NCI-H510A (cell line): Measurements from ENCODE around the gene PPM1L.

ENCODE experiments used
- DNase-seq: peaks from one replicate; lab custom pipeline; 2025; lab: John Stamatoyannopoulos, UW

Gene PPM1L

GRCh38 chr3:161042023-161042501 is 286.0 kb downstream of the PPM1L start:
- no peak for DNase-seq

- DNase-seq: no peak
Measured at GRCh38 chr3:161043336-161044035, 287.5 kb downstream of the PPM1L start.

GRCh38 chr3:161049683-161050248 is 293.7 kb downstream of the PPM1L start:
- no peak for DNase-seq

DNA sequence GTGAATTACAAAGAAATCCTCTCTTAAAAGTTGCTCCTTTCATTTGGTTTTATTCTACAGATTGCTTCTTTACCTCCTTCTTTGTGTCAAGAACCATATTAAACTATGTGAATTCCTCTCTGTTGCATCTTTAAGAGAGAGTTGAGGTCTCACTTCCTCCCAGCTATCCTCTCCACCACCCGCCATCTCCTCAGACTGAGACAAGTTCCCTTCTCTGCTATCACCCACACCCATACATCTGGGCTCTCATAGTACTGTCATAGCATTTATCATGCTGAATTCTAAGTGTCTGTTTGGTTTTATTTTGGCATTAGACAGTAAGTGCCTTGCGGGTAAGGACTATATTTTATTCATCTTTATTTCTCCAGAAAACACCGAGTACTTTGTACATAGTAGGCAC is 294.9 kb downstream of the PPM1L start:
- no peak for DNase-seq

DNA sequence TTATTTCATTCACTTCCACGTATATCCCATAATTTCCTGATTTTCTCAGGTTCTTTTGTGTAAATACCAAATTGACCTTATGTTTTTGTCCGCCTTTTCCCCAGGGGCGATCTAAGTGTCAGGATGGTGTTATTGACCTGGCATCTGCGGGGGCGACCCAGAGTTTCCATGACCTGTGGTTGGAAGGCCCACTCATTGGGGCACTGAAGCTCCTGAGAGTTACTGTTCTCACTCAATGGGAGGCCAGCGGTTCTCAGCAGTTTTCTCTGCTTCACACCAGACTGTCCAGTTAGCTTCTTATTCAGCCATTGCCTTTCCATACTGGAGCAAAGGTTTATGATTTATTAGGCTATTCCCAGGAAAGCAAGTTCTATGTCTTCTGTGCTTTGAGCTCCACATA is 295.8 kb downstream of the PPM1L start:
- no peak for DNase-seq

DNA sequence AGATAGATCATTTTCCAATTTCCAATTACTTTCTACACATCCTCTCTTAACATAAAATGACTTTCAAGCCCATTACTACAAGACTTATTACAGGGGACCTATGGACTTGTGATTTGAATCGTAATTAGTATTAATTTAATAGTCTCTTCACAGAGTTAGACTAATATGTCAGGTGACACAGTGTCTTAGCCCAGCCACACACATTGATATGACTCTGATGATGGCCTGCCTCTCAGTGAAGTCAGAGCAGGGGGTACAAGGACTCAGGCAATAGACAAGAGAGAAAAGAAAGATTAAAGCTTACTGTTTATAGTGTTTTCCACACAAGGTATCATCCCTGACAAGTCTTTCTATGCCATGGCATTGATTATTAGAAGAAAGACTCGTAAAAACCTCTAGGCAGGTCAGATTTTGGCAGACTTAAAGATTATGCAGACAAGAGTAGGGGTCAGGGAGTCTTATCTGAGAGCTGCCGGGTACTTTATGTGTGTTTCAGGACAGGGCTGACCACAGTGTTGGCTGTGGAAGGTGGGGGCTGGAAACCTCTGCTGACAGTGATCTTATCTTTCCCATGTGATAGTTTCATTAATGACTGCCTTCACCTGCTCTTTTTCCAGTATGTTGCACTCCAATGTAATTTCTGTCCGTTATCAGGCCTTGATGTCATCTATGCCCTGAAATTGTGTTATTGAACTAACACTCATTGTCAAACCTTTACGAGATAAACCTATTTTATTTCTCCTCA is 299.0 kb downstream of the PPM1L start:
- no peak for DNase-seq

DNA sequence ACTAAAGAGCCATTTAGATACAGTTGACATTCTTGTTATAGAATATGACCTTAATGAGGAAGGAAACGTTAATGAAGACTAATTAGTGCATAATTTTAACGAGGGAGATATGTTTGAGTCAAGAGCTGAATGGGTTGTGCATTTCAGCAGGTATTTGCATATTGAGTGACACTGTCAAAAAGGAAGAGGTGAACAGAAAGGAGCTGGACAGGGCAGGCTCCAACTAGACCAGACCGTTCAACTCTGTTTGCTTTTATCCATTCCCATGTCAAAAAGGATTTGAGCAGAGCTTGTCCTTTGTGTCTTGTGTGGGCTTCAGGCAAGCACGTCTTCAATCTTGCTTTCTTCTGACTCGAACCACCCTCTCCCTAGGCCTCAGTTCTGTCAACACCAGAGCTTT is 308.4 kb downstream of the PPM1L start:
- DNase-seq: no peak

DNA sequence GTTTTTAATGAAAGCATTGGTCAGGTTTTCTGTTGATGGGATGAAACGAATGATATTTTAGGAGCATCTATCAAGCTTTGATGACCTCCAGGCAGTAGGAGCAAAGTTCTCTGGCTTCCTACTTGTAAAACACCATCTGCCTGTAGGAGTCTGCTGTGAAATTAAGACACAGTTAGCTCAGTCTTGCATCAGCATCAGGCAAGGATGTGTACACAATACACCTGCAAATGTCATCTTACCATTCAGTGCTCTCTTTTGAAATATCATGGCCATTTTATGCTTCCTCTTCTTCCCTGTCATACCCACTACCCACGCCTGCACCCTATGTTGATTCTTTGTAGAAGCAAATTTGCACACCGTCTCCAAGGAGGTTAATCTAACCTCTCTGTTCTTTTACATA is 310.9 kb downstream of the PPM1L start:
- no peak for DNase-seq

- no peak for DNase-seq
Measured at GRCh38 chr3:161067335-161067734, 311.3 kb downstream of the PPM1L start.

DNA sequence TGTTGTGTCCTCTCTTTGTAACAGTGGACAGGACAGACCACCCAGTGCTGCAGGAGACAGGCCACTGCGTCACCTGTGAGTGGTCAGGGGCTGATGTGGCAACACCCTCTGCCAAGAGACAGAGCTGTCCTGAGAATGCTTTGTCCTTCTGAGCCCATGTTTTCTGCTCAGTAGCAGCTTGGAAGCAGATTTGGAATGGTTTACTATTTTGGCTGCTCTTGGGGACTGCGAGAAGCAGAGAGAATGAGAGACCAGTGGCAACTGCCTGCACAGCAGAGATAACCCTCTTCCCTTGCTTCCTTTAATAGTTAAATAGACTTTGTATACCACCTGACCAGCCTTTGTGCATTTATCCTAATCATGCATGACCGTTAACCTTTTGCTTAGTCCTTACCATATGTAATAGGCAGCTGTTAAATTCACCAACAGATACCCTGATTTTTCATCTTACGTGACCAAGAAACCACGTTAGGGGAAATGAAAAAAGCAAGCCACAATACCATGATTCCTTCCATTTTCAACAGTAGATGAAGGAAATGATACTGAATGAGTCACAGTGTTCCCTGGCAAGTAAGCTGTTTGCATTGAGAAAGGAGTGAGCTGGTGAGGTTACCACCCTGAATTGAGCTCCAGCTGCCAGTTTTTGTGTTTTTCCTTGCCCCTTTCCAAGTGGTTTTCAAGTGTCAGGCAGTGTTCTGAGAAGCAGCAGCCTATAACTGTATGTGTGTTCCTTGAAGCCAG is 313.6 kb downstream of the PPM1L start:
- DNase-seq: no peak

GRCh38 chr3:161070252-161070930 is 314.4 kb downstream of the PPM1L start:
- no peak for DNase-seq

GRCh38 chr3:161070980-161071663 is 315.1 kb downstream of the PPM1L start:
- DNase-seq: no peak

- no peak for DNase-seq
Measured at GRCh38 chr3:161072211-161072621, 316.2 kb downstream of the PPM1L start.

DNA sequence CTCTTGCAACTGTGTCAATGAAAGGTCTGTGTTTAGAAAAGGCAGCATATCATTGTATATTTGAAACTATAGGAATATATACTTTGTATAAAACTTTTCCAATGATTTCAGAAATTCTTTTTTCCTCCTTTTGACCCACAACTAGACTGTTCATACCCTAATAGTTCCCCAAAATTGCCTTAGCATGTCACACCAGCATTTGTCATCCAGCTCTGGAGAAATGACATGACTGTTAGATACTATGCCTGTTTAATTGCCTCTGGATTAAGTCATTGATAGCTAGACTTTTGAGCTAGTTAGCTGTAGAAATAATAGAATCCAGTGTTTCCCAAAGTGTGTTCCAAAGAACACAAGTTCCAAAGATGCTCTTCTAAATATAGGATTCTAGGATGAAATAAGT is 316.7 kb downstream of the PPM1L start:
- no peak for DNase-seq

DNA sequence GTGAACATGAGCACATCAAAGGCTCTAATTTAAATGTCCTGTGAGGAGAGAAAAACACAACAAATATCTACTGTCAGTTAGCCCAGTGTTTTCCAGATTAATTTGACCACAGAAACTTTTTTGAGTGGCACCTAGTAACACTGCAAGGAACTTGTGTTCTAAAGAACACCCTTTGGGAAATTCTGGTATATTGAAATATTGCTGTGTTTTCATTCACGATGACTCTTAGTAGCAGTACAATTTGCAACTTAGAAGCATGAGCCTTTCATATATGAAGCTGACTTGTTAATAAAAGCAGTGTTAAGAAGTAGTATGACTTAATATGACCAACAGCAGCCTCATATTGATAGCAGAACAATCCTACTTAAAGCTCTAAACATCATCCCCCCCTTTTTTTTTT is 317.1 kb downstream of the PPM1L start:
- no peak for DNase-seq

GRCh38 chr3:161081633-161082032 is 325.6 kb downstream of the PPM1L start:
- no peak for DNase-seq

DNA sequence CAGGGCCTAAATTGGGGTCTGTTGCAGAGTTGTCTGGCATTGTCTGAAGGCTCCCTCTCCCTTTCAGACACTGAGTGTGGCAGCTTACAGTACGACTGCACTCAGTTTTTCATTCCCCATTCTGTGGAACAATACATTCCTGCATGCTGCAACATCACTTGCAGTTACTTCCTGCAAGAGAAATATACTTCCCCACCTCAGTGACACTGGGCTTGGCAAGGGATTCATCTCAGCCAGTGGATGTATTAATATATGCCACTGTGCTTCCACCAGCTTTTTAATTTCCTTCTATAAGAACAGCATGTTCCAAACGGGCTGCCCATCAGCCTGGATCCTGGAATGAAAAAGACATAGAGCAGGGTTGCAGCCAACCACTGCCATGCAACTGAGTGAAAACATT is 326.0 kb downstream of the PPM1L start:
- no peak for DNase-seq

DNA sequence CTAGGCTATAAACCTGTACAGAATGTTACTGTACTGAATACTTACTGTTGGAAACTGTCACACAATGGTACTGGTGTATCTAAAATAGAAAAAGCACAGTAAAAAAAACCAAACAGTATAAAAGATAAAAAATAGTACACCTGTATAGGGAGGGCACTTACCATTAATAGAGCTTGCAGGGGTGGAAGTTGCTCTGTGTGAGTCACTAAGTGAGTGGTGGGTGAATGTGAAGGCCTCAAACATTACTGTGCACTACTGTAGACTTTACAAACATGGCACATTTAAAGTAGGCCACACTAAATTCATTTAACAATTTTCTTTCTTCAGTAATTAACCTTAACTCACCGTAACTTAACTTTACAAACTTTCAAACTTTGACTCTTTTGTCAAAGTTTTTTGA is 327.1 kb downstream of the PPM1L start:
- no peak for DNase-seq

DNA sequence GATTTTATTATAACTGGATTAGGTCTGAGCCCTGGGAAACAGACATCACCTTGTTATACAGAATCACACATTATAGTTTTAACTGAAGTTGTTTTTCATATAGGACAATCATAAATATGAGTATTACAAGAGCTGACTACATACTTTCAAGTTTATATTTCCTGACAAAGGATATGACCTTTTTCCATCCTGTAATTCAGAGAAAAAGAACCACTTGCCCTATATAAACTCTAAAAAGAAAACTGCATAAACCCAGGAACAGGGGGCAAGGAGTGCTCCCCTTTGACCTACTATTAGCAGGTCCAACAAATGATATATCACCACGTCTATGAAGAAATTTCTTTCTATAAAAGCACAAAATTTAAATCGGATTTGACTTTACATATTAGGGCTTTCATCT is 328.2 kb downstream of the PPM1L start:
- no peak for DNase-seq

DNA sequence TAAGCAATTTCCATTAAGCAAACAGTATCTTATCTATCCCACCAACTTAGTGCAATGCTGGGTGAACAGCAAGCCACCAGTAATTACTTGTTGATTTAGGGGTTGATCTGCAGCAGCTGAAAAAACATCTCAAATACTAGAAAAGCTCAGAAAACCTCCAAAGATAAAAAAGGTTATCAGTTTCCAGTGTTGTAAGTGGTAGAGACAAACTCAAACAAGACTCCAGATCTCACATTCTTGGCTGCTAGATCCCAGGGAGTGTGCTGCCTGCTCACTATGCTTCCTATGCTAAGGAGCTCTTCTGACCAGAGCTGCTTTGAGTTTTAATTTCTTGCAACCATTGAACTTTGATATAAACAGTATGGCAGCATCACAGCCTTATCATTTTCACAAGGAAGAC is 337.9 kb downstream of the PPM1L start:
- DNase-seq: no peak

- DNase-seq: no peak
Measured at GRCh38 chr3:161096771-161097367, 340.8 kb downstream of the PPM1L start.
